ENCODE data around the gene SPINK6.

- TF ChIP-seq CTCF (conservative IDR thresholded peaks at IDR 0.05) (no peak), ZFX (IDR thresholded peaks at IDR 0.05) (no peak)
Measured at GRCh38 chr5:148186248-148187003, 16.4 kb upstream of the SPINK6 start.

Measured in C4-2B (cell line).